Right atrium auricular region (tissue), 2 donors: ENCODE results near the gene SYCP2. TPM values are rescaled to one million over a fixed set of nuclear protein-coding genes. Genes with fewer than 3 reads are reported as not detected.

ENCODE experiments used
- DNase-seq: peaks from one replicate; pipeline ENCODE4 v3.0.0-alpha.2; 2019; ENCODE audit warnings: low spot score
- H3K27ac ChIP-seq, 2 donors: fragments of 200-600 bp; sonication (generic); 1 replicate in 1 of 2; 2 replicates in 1 of 2; pipeline ENCODE4 v1.5.1; 2016 to 2019
- H3K27me3 ChIP-seq, 2 donors: fragments of 200-600 bp; sonication (generic); one replicate each; pipeline versions ENCODE4 v1.5.1 to v1.6.0; 2017 to 2019
- H3K36me3 ChIP-seq: fragments of 200-600 bp; sonication (generic); one replicate; pipeline ENCODE4 v1.5.1; 2016
- H3K4me1 ChIP-seq, 2 donors: fragments of 200-600 bp; sonication (generic); one replicate each; pipeline versions ENCODE4 v1.5.1 to v1.6.0; 2017 to 2019
- H3K4me3 ChIP-seq, 2 donors: fragments of 200-600 bp; sonication (generic); 1 replicate in 1 of 2; 2 replicates in 1 of 2; pipeline ENCODE4 v1.5.1; 2017 to 2019; ENCODE audit warnings: mild to moderate bottlenecking in 1 of 2, moderate library complexity in 1 of 2
- H3K9me3 ChIP-seq, 2 donors: fragments of 200-600 bp; sonication (generic); one replicate each; pipeline ENCODE4 v1.5.1; 2019
- total RNA-seq, 2 donors: library from RNA; depleted of rRNA; stranded (reverse); fragments of >200 nt; gene quantifications; one replicate each; pipeline ENCODE4 v1.1.0, GENCODE V29; 2016
- TF ChIP-seq, protein P1 (sequence below), 2 donors: fragments of 200-600 bp; sonication (generic); IDR thresholded peaks; one replicate each; pipeline ENCODE4 v1.5.1; 2019; ENCODE audit warnings: antibody characterized with exemption in 2 of 2

Gene SYCP2
- total RNA-seq, 2 donors from 2014 or later: 0.56 to 0.79 TPM

- no peak overlapping the region for H3K27ac ChIP-seq
- H3K9me3 ChIP-seq: no peaks in the 10 kb centered on the region
- no peaks in the 10 kb centered on the region for H3K27me3 ChIP-seq
- TF ChIP-seq, protein P1, sequence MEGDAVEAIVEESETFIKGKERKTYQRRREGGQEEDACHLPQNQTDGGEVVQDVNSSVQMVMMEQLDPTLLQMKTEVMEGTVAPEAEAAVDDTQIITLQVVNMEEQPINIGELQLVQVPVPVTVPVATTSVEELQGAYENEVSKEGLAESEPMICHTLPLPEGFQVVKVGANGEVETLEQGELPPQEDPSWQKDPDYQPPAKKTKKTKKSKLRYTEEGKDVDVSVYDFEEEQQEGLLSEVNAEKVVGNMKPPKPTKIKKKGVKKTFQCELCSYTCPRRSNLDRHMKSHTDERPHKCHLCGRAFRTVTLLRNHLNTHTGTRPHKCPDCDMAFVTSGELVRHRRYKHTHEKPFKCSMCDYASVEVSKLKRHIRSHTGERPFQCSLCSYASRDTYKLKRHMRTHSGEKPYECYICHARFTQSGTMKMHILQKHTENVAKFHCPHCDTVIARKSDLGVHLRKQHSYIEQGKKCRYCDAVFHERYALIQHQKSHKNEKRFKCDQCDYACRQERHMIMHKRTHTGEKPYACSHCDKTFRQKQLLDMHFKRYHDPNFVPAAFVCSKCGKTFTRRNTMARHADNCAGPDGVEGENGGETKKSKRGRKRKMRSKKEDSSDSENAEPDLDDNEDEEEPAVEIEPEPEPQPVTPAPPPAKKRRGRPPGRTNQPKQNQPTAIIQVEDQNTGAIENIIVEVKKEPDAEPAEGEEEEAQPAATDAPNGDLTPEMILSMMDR (IDR thresholded peaks at IDR 0.05): no peak
- no peaks in the 10 kb centered on the region for H3K36me3 ChIP-seq
- DNase-seq: no peak
- no peak overlapping the region for H3K4me3 ChIP-seq
- H3K4me1 ChIP-seq: no peaks in the 10 kb centered on the region
Measured at GRCh38 chr20:59920944-59921343, 12.5 kb downstream of the SYCP2 start.

DNA sequence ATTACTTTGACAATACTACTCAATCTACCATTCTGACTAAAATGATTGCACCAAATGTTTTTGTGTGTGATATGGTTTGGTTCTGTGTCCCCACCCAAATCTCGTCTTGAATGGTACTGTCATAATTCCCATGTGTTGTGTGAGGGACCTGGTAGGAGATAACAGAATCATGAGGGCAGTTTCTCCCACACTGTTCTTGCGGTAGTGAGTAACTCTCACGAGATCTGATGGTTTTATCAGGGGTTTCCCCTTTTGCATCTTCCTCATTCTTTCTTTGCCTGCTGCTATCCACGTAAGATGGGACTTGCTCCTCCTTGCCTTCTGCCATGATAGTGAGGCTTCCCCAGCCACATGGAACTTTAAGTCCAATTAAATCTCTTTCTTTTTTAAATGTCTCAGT lies 20.8 kb downstream of the SYCP2 start:
- Histone ChIP-seq H3K36me3 (no peaks in the 10 kb centered on the region), H3K4me1 (no peaks in the 10 kb centered on the region)

GRCh38 chr20:59911041-59911440 lies 22.4 kb downstream of the SYCP2 start:
- H3K4me1 ChIP-seq: no peaks in the 10 kb centered on the region
- H3K36me3 ChIP-seq: no peaks in the 10 kb centered on the region
- no peak overlapping the region for H3K27ac ChIP-seq
- no peaks in the 10 kb centered on the region for H3K27me3 ChIP-seq
- no peak overlapping the region for H3K4me3 ChIP-seq
- no peaks in the 10 kb centered on the region for H3K9me3 ChIP-seq
- DNase-seq: no peak
- TF ChIP-seq, protein P1 (IDR thresholded peaks at IDR 0.05): no peak

More for the DNA sequence above, 20.8 kb downstream of the SYCP2 start:
- H3K27me3 ChIP-seq: no peaks in the 10 kb centered on the region
- H3K4me3 ChIP-seq: no peak overlapping the region
- no peak overlapping the region for H3K27ac ChIP-seq
- no peaks in the 10 kb centered on the region for H3K9me3 ChIP-seq
- TF ChIP-seq, protein P1 (IDR thresholded peaks at IDR 0.05): no peak
- no peak for DNase-seq

- TF ChIP-seq, protein P1 (IDR thresholded peaks at IDR 0.05): no peak
- Histone ChIP-seq H3K36me3 (no peaks in the 10 kb centered on the region), H3K27me3 (no peaks in the 10 kb centered on the region), H3K27ac (no peak overlapping the region), H3K9me3 (no peaks in the 10 kb centered on the region), H3K4me1 (no peaks in the 10 kb centered on the region), H3K4me3 (no peak overlapping the region)
- no peak for DNase-seq
Measured at GRCh38 chr20:59908855-59909254, 24.6 kb downstream of the SYCP2 start.

DNA sequence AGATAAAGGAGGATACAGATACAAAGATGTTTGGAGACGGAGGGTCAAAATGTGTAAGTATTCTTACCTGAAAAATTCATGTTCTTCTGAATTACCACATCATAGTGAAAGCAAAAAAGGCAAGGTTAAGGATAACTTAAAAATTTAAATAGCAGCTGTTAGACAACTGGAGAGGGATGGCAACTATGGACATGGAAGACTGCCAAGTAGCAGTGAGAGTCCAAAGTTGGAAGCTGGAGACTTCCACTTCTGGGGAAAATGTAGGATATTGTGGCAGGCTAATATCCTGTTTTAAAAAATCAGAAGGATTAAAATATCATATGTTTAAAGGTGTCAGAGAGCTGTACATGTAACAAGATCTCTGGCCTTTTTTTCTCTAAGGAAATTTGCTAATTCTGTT lies 29.8 kb downstream of the SYCP2 start:
- TF ChIP-seq, protein P1 (IDR thresholded peaks at IDR 0.05): no peak
- Histone ChIP-seq H3K4me1 (no peaks in the 10 kb centered on the region), H3K36me3 (no peaks in the 10 kb centered on the region), H3K9me3 (no peaks in the 10 kb centered on the region), H3K4me3 (no peak overlapping the region), H3K27me3 (no peaks in the 10 kb centered on the region), H3K27ac (no peak overlapping the region)
- no peak for DNase-seq

- H3K27ac ChIP-seq: no peak overlapping the region
- no peak for DNase-seq
- no peaks in the 10 kb centered on the region for H3K4me1 ChIP-seq
- no peaks in the 10 kb centered on the region for H3K9me3 ChIP-seq
- H3K36me3 ChIP-seq: no peaks in the 10 kb centered on the region
- H3K27me3 ChIP-seq: no peaks in the 10 kb centered on the region
- TF ChIP-seq, protein P1 (IDR thresholded peaks at IDR 0.05): no peak
- H3K4me3 ChIP-seq: no peak overlapping the region
Measured at GRCh38 chr20:59902470-59902869, 31.0 kb downstream of the SYCP2 start.
